ENCODE data around the gene EBLN2. TPM values are rescaled to one million over a fixed set of nuclear protein-coding genes. Genes with fewer than 3 reads are reported as not detected.

Gene EBLN2
- total RNA-seq, 3 donors from 2014 or later (not counting 1 experiment from before 2014, with no cell fraction given) = 8.9 to 11.2 (median 11.0) TPM

GRCh38 chr3:73052857-73053256 lies 8.6 kb upstream of the EBLN2 start:
- ATAC-seq = no peak
- Histone ChIP-seq H3K27me3 (ENCODE audit: control insufficient read depth, insufficient read depth, low read length) (no peaks in the 10 kb centered on the region), H3K36me3 (ENCODE audit: control insufficient read depth, insufficient read depth, low read length) (peaks cover 5% of the 10 kb centered on the region), H3K4me1 (ENCODE audit: control insufficient read depth, insufficient read depth, low read length) (no peaks in the 10 kb centered on the region), H3K27ac (ENCODE audit: low read length) (no peak overlapping the region), H3K4me3 (ENCODE audit: low read length) (no peak overlapping the region), H3K9me3 (ENCODE audit: control insufficient read depth, insufficient read depth, low read length) (no peaks in the 10 kb centered on the region)
- 65% methylated on average over 2 of the region's 2 CpGs for WGBS (ENCODE audit: insufficient coverage)
- Mint-ChIP-seq H3K4me1 (peaks cover 10 to 15% of the 10 kb centered on the region in 2 donors), H3K27ac (peak overlapping the region in 1 of 2 donors; percentile 0), H3K36me3 (no peaks in the 10 kb centered on the region), H3K9me3 (no peaks in the 10 kb centered on the region), H3K27me3 (ENCODE audit: low read depth in 2 of 2) (no peaks in the 10 kb centered on the region), H3K4me3 (no peak overlapping the region)
- DNase-seq = no peak
- intact Hi-C loops (cut with micrococcal nuclease) = loop anchor here (10.0 kb wide), 1 partner anchor 58 kb away; the partner anchor contains the start of gene PPP4R2
- no peak for TF ChIP-seq CTCF (IDR thresholded peaks at IDR 0.05)

GRCh38 chr3:73055583-73055982 lies 5.9 kb upstream of the EBLN2 start:
- no peak for TF ChIP-seq CTCF (IDR thresholded peaks at IDR 0.05)
- no peaks in the 10 kb centered on the region for H3K9me3 Mint-ChIP-seq
- intact Hi-C loops (cut with micrococcal nuclease) = loop anchor here (10.0 kb wide), 1 partner anchor 61 kb away; the partner anchor contains the start of gene PPP4R2
- H3K4me1 Mint-ChIP-seq = peaks cover 14 to 15% of the 10 kb centered on the region in 2 donors
- WGBS (ENCODE audit: insufficient coverage) = 89% methylated on average over 8 of the region's 8 CpGs
- H3K9me3 ChIP-seq (ENCODE audit: control insufficient read depth, insufficient read depth, low read length) = no peaks in the 10 kb centered on the region
- ATAC-seq (no peak), DNase-seq (no peak)
- no peaks in the 10 kb centered on the region for H3K27me3 ChIP-seq (ENCODE audit: control insufficient read depth, insufficient read depth, low read length)
- no peaks in the 10 kb centered on the region for H3K27me3 Mint-ChIP-seq (ENCODE audit: low read depth in 2 of 2)
- H3K27ac Mint-ChIP-seq = peak overlapping the region in 1 of 2 donors; percentile 45
- no peaks in the 10 kb centered on the region for H3K4me1 ChIP-seq (ENCODE audit: control insufficient read depth, insufficient read depth, low read length)
- H3K27ac ChIP-seq (ENCODE audit: low read length) = no peak overlapping the region
- no peaks in the 10 kb centered on the region for H3K36me3 Mint-ChIP-seq
- no peak overlapping the region for H3K4me3 ChIP-seq (ENCODE audit: low read length)
- H3K36me3 ChIP-seq (ENCODE audit: control insufficient read depth, insufficient read depth, low read length) = peaks cover 9% of the 10 kb centered on the region
- H3K4me3 Mint-ChIP-seq = no peak overlapping the region

GRCh38 chr3:73056014-73056844 lies 5.2 kb upstream of the EBLN2 start:
- Mint-ChIP-seq H3K4me3 (no peak overlapping the region), H3K9me3 (no peaks in the 10 kb centered on the region), H3K4me1 (peaks cover 14 to 15% of the 10 kb centered on the region in 2 donors), H3K27ac (peak overlapping the region; percentile 44 to 45), H3K36me3 (no peaks in the 10 kb centered on the region), H3K27me3 (ENCODE audit: low read depth in 2 of 2) (no peaks in the 10 kb centered on the region)
- Histone ChIP-seq H3K36me3 (ENCODE audit: control insufficient read depth, insufficient read depth, low read length) (peaks cover 11% of the 10 kb centered on the region), H3K4me1 (ENCODE audit: control insufficient read depth, insufficient read depth, low read length) (no peaks in the 10 kb centered on the region), H3K27ac (ENCODE audit: low read length) (no peak overlapping the region), H3K9me3 (ENCODE audit: control insufficient read depth, insufficient read depth, low read length) (no peaks in the 10 kb centered on the region), H3K27me3 (ENCODE audit: control insufficient read depth, insufficient read depth, low read length) (no peaks in the 10 kb centered on the region), H3K4me3 (ENCODE audit: low read length) (no peak overlapping the region)
- 43% methylated on average over 2 of the region's 5 CpGs for WGBS (ENCODE audit: insufficient coverage)
- DNase-seq (peak in 1 of 2 donors; percentile 53), ATAC-seq (peak in 2 of 3 donors; percentile 53 to 54)
- intact Hi-C loops (cut with micrococcal nuclease) = loop anchor here (1.0 to 10.0 kb wide), 2 partner anchors 61 to 117 kb away; partner anchors contain the start of gene PPP4R2
- peak; percentile 83 for TF ChIP-seq CTCF (IDR thresholded peaks at IDR 0.05)
